IMR-90 (cell line): Measurements from ENCODE around the gene WDR62. TPM values are rescaled to one million over a fixed set of nuclear protein-coding genes. Genes with fewer than 3 reads are reported as not detected.

Source experiments
- ATAC-seq: fragments of 200-7000 bp; cut with Tn5 transposase; 2 replicates; pipeline ENCODE4 v1.9.1; 2020; ENCODE audit warnings: low read depth, mild to moderate bottlenecking, moderate library complexity
- BruUV-seq: library from RNA; stranded (reverse); fragments of 400-500 nt; replicated peaks from 2 replicates; lab custom pipeline; 2021; lab: Mats Ljungman, UMichigan
- CTCF ChIA-PET: fragments of 300-600 bp; formaldehyde crosslinking; extraction: SDS; loops from one replicate; lab custom pipeline; 2021; ENCODE audit warnings: antibody characterized with exemption; lab: Yijun Ruan, JAX
- POLR2A ChIA-PET: fragments of 300-600 bp; sonication (Branson Sonifier 250); formaldehyde crosslinking; loops from one replicate; lab custom pipeline; 2022; ENCODE audit warnings: antibody characterized with exemption; ENCODE audit not compliant: unreplicated experiment; lab: Charles Lee
- DNase-seq: peaks from one replicate; pipeline ENCODE4 v3.0.0; 2013
- H2AFZ ChIP-seq: replicated peaks from 2 replicates; pipeline ENCODE3; 2013; ENCODE audit warnings: low read length, mild to moderate bottlenecking; ENCODE audit not compliant: poor library complexity
- H2AK5ac ChIP-seq: 2 replicates; pipeline ENCODE4 v1.6.1; 2013; ENCODE audit warnings: low read depth, low read length, inconsistent platforms
- H2AK9ac ChIP-seq: replicated peaks from 2 replicates; pipeline ENCODE3; 2013; ENCODE audit warnings: mild to moderate bottlenecking, low read depth, low read length, moderate library complexity; ENCODE audit not compliant: poor library complexity
- H2BK120ac ChIP-seq: 2 replicates; pipeline ENCODE4 v1.6.1; 2013; ENCODE audit warnings: low read depth, low read length, inconsistent platforms
- H2BK15ac ChIP-seq: 3 replicates; pipeline ENCODE4 v1.6.1; 2013; ENCODE audit warnings: low read depth, low read length, inconsistent platforms
- H2BK20ac ChIP-seq: 2 replicates; pipeline ENCODE4 v1.6.1; 2013; ENCODE audit warnings: low read depth, mild to moderate bottlenecking, inconsistent platforms, low read length, moderate library complexity
- H2BK5ac ChIP-seq: 2 replicates; pipeline ENCODE4 v1.6.1; 2013; ENCODE audit warnings: mild to moderate bottlenecking, low read depth, low read length, inconsistent platforms; ENCODE audit not compliant: poor library complexity, severe bottlenecking
- H3K14ac ChIP-seq: replicated peaks from 2 replicates; pipeline ENCODE4 v1.6.1; 2013; ENCODE audit warnings: low read depth, low read length, inconsistent platforms
- H3K18ac ChIP-seq: 2 replicates; pipeline ENCODE4 v1.6.1; 2013; ENCODE audit warnings: low read depth, low read length, control low read depth
- H3K23ac ChIP-seq: 2 replicates; pipeline ENCODE4 v1.6.1; 2013; ENCODE audit warnings: low read depth, low read length, inconsistent platforms
- H3K27ac ChIP-seq: 2 replicates; pipeline ENCODE4 v1.5.1; 2013; ENCODE audit warnings: mild to moderate bottlenecking, control low read depth, low read length; ENCODE audit not compliant: insufficient read depth
- H3K27me3 ChIP-seq: 2 replicates; pipeline ENCODE4 v1.6.1; 2013; ENCODE audit warnings: low read length; ENCODE audit not compliant: control insufficient read depth, insufficient read depth
- H3K36me3 ChIP-seq: 2 replicates; pipeline ENCODE4 v1.6.1; 2013; ENCODE audit warnings: low read length, mixed read lengths; ENCODE audit not compliant: control insufficient read depth, insufficient read depth
- H3K4ac ChIP-seq: 2 replicates; pipeline ENCODE4 v1.6.1; 2013; ENCODE audit warnings: low read depth, low read length, inconsistent platforms
- H3K4me1 ChIP-seq: 2 replicates; pipeline ENCODE4 v1.6.1; 2013; ENCODE audit warnings: low read length, mixed read lengths; ENCODE audit not compliant: control insufficient read depth, insufficient read depth
- H3K4me2 ChIP-seq: 2 replicates; pipeline ENCODE4 v1.6.1; 2013; ENCODE audit warnings: low read depth, mild to moderate bottlenecking, control low read depth, low read length, moderate library complexity
- H3K4me3 ChIP-seq: 2 replicates; pipeline ENCODE4 v1.5.1; 2013; ENCODE audit warnings: low read depth, mild to moderate bottlenecking, control low read depth, low read length, moderate library complexity; ENCODE audit not compliant: insufficient read depth
- H3K56ac ChIP-seq: 2 replicates; pipeline ENCODE4 v1.6.1; 2013; ENCODE audit warnings: low read length, inconsistent platforms; ENCODE audit not compliant: insufficient read depth; ENCODE audit errors: extremely low read depth
- H3K79me1 ChIP-seq, 2 experiments: 2 replicates each; pipeline ENCODE4 v1.6.1; 2013; ENCODE audit warnings: low read length in 2 of 2, inconsistent platforms in 1 of 2, low read depth in 1 of 2
- H3K9ac ChIP-seq: 2 replicates; pipeline ENCODE4 v1.6.1; 2013; ENCODE audit warnings: low read depth, low read length, control low read depth
- H3K9me1 ChIP-seq: 2 replicates; pipeline ENCODE4 v1.6.1; 2013; ENCODE audit warnings: low read length, inconsistent platforms; ENCODE audit not compliant: insufficient read depth
- H3K9me3 ChIP-seq: 2 replicates; pipeline ENCODE4 v1.6.1; 2013; ENCODE audit warnings: low read length; ENCODE audit not compliant: control insufficient read depth, insufficient read depth
- H4K20me1 ChIP-seq: 2 replicates; pipeline ENCODE4 v1.6.1; 2013; ENCODE audit warnings: low read length, inconsistent platforms; ENCODE audit not compliant: insufficient read depth
- H4K5ac ChIP-seq: 2 replicates; pipeline ENCODE4 v1.6.1; 2013; ENCODE audit warnings: mild to moderate bottlenecking, low read depth, low read length, control low read depth
- H4K8ac ChIP-seq, 2 experiments: 2 replicates each; pipeline ENCODE4 v1.6.1; 2013; ENCODE audit warnings: low read depth in 2 of 2, low read length in 2 of 2, control low read depth in 1 of 2, inconsistent platforms in 1 of 2
- H4K91ac ChIP-seq: 2 replicates; pipeline ENCODE4 v1.6.1; 2013; ENCODE audit warnings: low read depth, low read length, inconsistent platforms; ENCODE audit not compliant: insufficient read depth
- BHLHE40 ChIP-seq: fragments of 150-350 bp; IDR thresholded peaks from 2 replicates; pipeline ENCODE4 v1.6.1; 2016; ENCODE audit warnings: mild to moderate bottlenecking, low read depth, low read length
- CEBPB ChIP-seq: IDR thresholded peaks from 2 replicates; pipeline ENCODE4 v1.6.1; 2012; ENCODE audit warnings: low read depth, low read length, improper control_type of control experiment
- CHD1 ChIP-seq: IDR thresholded peaks from 2 replicates; pipeline ENCODE4 v1.6.1; 2012; ENCODE audit warnings: low read depth, low read length, improper control_type of control experiment
- MAFK ChIP-seq: IDR thresholded peaks from 2 replicates; pipeline ENCODE4 v1.6.1; 2012; ENCODE audit warnings: low read depth, low read length, improper control_type of control experiment
- RCOR1 ChIP-seq: IDR thresholded peaks from 2 replicates; pipeline ENCODE4 v1.6.1; 2012; ENCODE audit warnings: mild to moderate bottlenecking, low read length, improper control_type of control experiment; ENCODE audit not compliant: insufficient replicate concordance
- RFX5 ChIP-seq: IDR thresholded peaks from 2 replicates; pipeline ENCODE4 v1.8.0; 2012; ENCODE audit warnings: low read depth, mild to moderate bottlenecking, low read length, moderate library complexity
- SMC3 ChIP-seq: fragments of 150-350 bp; IDR thresholded peaks from 2 replicates; pipeline ENCODE4 v1.6.1; 2016; ENCODE audit warnings: low read depth, mild to moderate bottlenecking, antibody characterized with exemption, low read length, moderate library complexity
- USF2 ChIP-seq: fragments of 150-350 bp; IDR thresholded peaks from 2 replicates; pipeline ENCODE4 v1.6.1; 2017; ENCODE audit warnings: mild to moderate bottlenecking, antibody characterized with exemption, low read length, low read depth
- WGBS, 2 experiments: methylation state at CpG; one replicate each; pipeline versions ENCODE4 v1.1.5 to v1.1.7; 2013; ENCODE audit warnings: missing lambda C conversion rate in 2 of 2; ENCODE audit not compliant: insufficient read length in 1 of 2; ENCODE audit errors: extremely low coverage in 2 of 2; 5-methylcytosine and 5-hydroxymethylcytosine counted together
- dilution Hi-C: fragments of 300-500 bp; cut with HindIII; formaldehyde crosslinking; loops from one replicate; pipeline ENCODE4 v1.14.3; 2018; ENCODE audit warnings: low sequenced_read_pairs; ENCODE audit not compliant: unreplicated experiment
- in situ Hi-C: fragments of 300-500 bp; cut with MboI; formaldehyde crosslinking; loops from 3 replicates; pipeline ENCODE4 v1.14.3; 2019; ENCODE audit warnings: low sequenced_read_pairs, inconsistent platforms, mixed read lengths
- intact Hi-C: fragments of 100-400 bp; cut with micrococcal nuclease; formaldehyde crosslinking; loops from 2 replicates; pipeline ENCODE4 v1.10.0; 2022
- polyA plus RNA-seq, 3 experiments: library from polyadenylated mRNA; depleted of rRNA; stranded (reverse); fragments of >200 nt; gene quantifications; 2 replicates each; pipeline ENCODE4 v1.2.3, GENCODE V29; 2012; ENCODE audit warnings: low replicate concordance in 1 of 3
- total RNA-seq: library from RNA; depleted of rRNA; stranded (reverse); fragments of >200 nt; gene quantifications from 2 replicates; pipeline ENCODE4 v1.2.3, GENCODE V29; 2012

WDR62 gene
- total and polyA plus RNA-seq, 2 of the 4 experiments (the other 2 are of a cell fraction), result 4.5 to 7.0 TPM

- H3K4ac ChIP-seq, result no peak overlapping the region
- no peak overlapping the region for H4K5ac ChIP-seq
- no peak overlapping the region for H2BK15ac ChIP-seq
- H4K20me1 ChIP-seq, result peaks cover 8% of the 10 kb centered on the region; the same call in 1 of the 2 replicates
- H3K4me2 ChIP-seq, result no peak overlapping the region
- intact Hi-C loops (no loop called here), dilution Hi-C loops (no loop called here), in situ Hi-C loops (no loop called here)
- no peaks in the 10 kb centered on the region for H3K9me3 ChIP-seq
- ATAC-seq (no peak), DNase-seq (no peak)
- H3K79me1 ChIP-seq, result peaks cover 4 to 36% of the 10 kb centered on the region in 2 experiments
- no peak overlapping the region for H3K27ac ChIP-seq
- TF ChIP-seq RCOR1, result no peak
- no peak for TF ChIP-seq CEBPB
- TF ChIP-seq CHD1, result no peak
- TF ChIP-seq MAFK, result no peak
- no peak for TF ChIP-seq USF2
- no peak for TF ChIP-seq BHLHE40
- no peak for TF ChIP-seq RFX5
- TF ChIP-seq SMC3, result no peak
- H3K18ac ChIP-seq, result no peak overlapping the region
- peaks cover 40% of the 10 kb centered on the region for H3K36me3 ChIP-seq
- H3K23ac ChIP-seq, result no peak overlapping the region
- no peak overlapping the region for H2BK20ac ChIP-seq
- H2BK5ac ChIP-seq, result no peak overlapping the region
- H3K9ac ChIP-seq, result no peak overlapping the region
- no peak overlapping the region for H2AK5ac ChIP-seq
- H3K27me3 ChIP-seq, result no peaks in the 10 kb centered on the region
- no peak overlapping the region for H2AFZ ChIP-seq
- ChIA-PET POLR2A (no interaction called here), CTCF (no interaction called here)
- no peak overlapping the region for H3K56ac ChIP-seq
- no peak overlapping the region for H3K14ac ChIP-seq
- 95% methylated on average over 28 of the region's 49 CpGs; no CpG with 5 or more reads in 1 of the 2 experiments for WGBS, 2 experiments
- H3K4me1 ChIP-seq, result no peaks in the 10 kb centered on the region
- no TSS peak for BruUV-seq
- H4K8ac ChIP-seq, result no peak overlapping the region
- H4K91ac ChIP-seq, result no peak overlapping the region
- no peaks in the 10 kb centered on the region for H3K9me1 ChIP-seq
- H3K4me3 ChIP-seq, result no peak overlapping the region
- no peak overlapping the region for H2BK120ac ChIP-seq
- H2AK9ac ChIP-seq, result peak overlapping the region; percentile 61
These were observed 66.9 kb downstream of the WDR62 start for GRCh38 chr19:36121486-36122124.
